ENCODE data around the gene ITCH.

ITCH gene

DNA sequence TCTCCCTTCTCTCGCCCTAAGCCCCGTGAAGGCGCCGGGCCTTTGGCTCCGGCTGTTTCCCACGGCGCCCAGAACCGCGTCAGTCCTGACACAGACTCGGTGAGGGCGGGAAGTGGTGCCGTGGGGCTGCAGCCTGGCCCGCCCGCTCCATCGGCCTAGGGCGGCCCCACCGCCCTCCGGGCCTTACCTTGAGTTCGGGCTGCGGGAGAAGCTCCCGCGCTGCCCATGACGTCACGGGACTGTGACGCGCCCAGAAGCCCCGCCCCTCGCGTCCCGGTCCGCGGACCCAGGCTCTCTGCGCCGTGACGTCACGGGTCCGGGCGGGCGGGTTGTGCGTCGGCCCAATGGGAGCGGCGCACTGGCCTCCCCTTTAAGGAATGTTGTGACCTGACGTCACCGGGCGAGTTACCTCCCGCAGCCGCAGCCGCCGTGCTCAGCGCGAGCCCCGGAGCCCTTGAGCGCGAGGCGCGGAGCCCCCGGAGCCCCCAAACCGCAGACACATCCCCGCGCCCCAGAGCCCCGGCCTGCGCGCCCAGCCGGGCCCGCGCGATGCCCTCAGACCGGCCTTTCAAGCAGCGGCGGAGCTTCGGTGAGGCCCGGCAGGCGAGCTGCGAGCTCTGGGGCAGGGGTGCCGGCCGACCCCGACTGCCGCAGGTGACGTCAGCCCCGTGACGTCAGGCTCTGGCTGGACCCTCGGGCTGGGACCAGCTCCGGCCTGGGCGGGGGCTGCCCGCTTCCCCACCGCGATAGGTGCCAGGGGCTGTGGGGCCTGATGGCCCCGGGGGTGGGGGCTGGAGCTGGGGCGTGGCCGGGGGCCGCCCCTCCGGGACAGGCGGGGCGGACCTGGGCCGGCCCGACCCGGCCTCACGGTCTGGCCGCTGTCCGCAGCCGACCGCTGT, 195.5 kb downstream of the ITCH start, which contains the start of gene MAP1LC3A:
Gene MAP1LC3A (plus strand): TSS at position 399 of the 899 bp plus-strand sequence. CDS start 151 bp downstream, at position 550.
- peak; percentile 67 for DNase-seq (ENCODE audit: low read depth)
- H3K4me3 ChIP-seq (ENCODE audit: low read length) = peak within 1 kb of the TSS; percentile 81
- TF ChIP-seq, protein P1, sequence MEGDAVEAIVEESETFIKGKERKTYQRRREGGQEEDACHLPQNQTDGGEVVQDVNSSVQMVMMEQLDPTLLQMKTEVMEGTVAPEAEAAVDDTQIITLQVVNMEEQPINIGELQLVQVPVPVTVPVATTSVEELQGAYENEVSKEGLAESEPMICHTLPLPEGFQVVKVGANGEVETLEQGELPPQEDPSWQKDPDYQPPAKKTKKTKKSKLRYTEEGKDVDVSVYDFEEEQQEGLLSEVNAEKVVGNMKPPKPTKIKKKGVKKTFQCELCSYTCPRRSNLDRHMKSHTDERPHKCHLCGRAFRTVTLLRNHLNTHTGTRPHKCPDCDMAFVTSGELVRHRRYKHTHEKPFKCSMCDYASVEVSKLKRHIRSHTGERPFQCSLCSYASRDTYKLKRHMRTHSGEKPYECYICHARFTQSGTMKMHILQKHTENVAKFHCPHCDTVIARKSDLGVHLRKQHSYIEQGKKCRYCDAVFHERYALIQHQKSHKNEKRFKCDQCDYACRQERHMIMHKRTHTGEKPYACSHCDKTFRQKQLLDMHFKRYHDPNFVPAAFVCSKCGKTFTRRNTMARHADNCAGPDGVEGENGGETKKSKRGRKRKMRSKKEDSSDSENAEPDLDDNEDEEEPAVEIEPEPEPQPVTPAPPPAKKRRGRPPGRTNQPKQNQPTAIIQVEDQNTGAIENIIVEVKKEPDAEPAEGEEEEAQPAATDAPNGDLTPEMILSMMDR (conservative IDR thresholded peaks at IDR 0.05; ENCODE audit: low read depth, low read length) = no peak

DNA sequence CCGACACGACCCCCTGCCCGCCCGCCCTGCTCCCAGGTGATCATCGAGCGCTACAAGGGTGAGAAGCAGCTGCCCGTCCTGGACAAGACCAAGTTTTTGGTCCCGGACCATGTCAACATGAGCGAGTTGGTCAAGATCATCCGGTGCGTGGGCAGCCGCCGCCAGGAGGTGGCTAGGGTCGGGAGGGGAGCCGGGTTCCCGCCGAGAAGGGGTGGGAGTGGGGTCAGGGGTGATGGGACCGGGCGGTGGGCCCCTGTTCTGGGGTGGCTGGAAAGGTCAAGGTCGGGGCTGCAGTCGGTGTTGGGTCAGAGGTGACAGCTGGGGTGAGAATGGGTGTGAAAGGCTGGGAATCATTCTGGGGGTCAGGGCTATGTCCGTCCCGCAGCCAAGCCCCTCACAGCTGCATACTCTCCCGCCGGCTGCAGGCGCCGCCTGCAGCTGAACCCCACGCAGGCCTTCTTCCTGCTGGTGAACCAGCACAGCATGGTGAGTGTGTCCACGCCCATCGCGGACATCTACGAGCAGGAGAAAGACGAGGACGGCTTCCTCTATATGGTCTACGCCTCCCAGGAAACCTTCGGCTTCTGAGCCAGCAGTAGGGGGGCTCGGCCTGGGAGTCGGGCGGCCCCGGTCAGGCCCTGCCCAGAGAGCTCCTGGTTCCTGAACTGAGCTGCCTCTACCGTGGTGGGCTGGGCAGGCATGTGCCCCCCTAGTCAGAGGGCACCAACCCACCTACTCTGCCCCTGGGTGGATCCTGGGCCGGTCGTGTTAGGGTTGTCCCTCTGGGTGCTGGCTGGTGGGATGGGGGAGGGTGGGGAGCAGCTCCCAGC, 196.5 kb downstream of the ITCH start:
- peak overlapping the region; percentile 81 for H3K4me3 ChIP-seq (ENCODE audit: low read length)
- TF ChIP-seq, protein P1 (conservative IDR thresholded peaks at IDR 0.05; ENCODE audit: low read depth, low read length) = no peak
- DNase-seq (ENCODE audit: low read depth) = no peak

DNA sequence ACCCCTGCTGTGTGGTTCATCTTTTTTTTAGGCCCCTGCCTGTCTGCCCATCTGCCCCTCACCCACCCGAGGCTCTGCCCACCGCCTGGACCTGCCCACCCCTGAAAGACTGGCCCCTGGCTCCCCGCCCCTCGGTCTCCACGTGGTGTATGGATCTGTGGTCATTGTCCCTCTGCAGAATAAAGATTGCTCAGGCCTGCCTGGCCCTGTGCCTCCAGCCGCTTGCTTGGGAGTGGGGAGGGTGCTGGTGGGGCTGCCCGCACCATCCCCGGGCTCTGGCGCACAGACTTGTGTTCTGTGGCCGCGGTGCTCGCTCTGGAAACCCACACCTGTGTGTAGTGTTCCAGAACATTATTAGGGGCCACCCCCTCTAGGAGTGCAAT, 197.1 kb downstream of the ITCH start:
- TF ChIP-seq, protein P1 (conservative IDR thresholded peaks at IDR 0.05; ENCODE audit: low read depth, low read length) = no peak
- no peak for DNase-seq (ENCODE audit: low read depth)
- no peak overlapping the region for H3K4me3 ChIP-seq (ENCODE audit: low read length)

DNA sequence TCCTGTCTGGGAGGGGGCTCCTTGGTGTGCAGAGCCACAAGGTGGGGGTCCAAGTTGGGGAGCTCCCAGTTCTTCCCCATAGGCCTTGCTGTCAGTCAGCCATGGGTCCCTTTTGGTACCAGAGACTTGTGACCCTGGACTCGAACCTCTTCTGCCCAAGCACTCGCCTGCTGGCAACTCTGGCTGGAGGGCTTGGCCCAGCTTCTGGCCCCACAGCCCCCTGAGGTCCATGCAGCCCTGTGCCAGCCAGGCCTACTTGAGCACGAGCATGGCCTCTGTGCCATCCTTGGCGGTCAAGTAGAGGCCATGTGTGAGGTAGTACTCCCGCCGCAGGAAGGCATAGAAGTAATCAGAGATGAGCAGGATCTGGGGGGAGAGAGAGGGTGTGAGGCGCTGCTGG, 197.5 kb downstream of the ITCH start:
- no peak for DNase-seq (ENCODE audit: low read depth)
- TF ChIP-seq, protein P1 (conservative IDR thresholded peaks at IDR 0.05; ENCODE audit: low read depth, low read length) = no peak
- no peak overlapping the region for H3K4me3 ChIP-seq (ENCODE audit: low read length)
